ENCODE data around the gene IGF1.

IGF1 gene

GRCh38 chr12:102484017-102484416 lies 3.7 kb upstream of the IGF1 start:
- DNase-seq (ENCODE audit: low read depth), result no peak
- no peak for TF ChIP-seq CTCF (IDR thresholded peaks at IDR 0.05; ENCODE audit: insufficient read depth, low read depth, low read length, missing control alignments)
- no peak overlapping the region for H3K4me3 ChIP-seq (ENCODE audit: low read length)

- no peak for TF ChIP-seq CTCF (IDR thresholded peaks at IDR 0.05; ENCODE audit: insufficient read depth, low read depth, low read length, missing control alignments)
- no peak overlapping the region for H3K4me3 ChIP-seq (ENCODE audit: low read length)
- DNase-seq (ENCODE audit: low read depth), result no peak
These were observed 3.1 kb upstream of the IGF1 start for GRCh38 chr12:102483466-102483865.

- no peak overlapping the region for H3K4me3 ChIP-seq (ENCODE audit: low read length)
- DNase-seq (ENCODE audit: low read depth), result no peak
- no peak for TF ChIP-seq CTCF (IDR thresholded peaks at IDR 0.05; ENCODE audit: insufficient read depth, low read depth, low read length, missing control alignments)
These were observed 1.5 kb upstream of the IGF1 start for GRCh38 chr12:102481705-102482425.

- no peak for TF ChIP-seq CTCF (IDR thresholded peaks at IDR 0.05; ENCODE audit: insufficient read depth, low read depth, low read length, missing control alignments)
- DNase-seq (ENCODE audit: low read depth), result no peak
- H3K4me3 ChIP-seq (ENCODE audit: low read length), result no peak overlapping the region
These were observed 424 bp downstream of the IGF1 start for GRCh38 chr12:102479939-102480338.

- TF ChIP-seq CTCF (IDR thresholded peaks at IDR 0.05; ENCODE audit: insufficient read depth, low read depth, low read length, missing control alignments), result no peak
- H3K4me3 ChIP-seq (ENCODE audit: low read length), result no peak overlapping the region
- DNase-seq (ENCODE audit: low read depth), result peak; percentile 19
These were observed 1.1 kb downstream of the IGF1 start for GRCh38 chr12:102479099-102479885.

- TF ChIP-seq CTCF (IDR thresholded peaks at IDR 0.05; ENCODE audit: insufficient read depth, low read depth, low read length, missing control alignments), result no peak
- DNase-seq (ENCODE audit: low read depth), result no peak
- H3K4me3 ChIP-seq (ENCODE audit: low read length), result no peak overlapping the region
These were observed 1.8 kb downstream of the IGF1 start for GRCh38 chr12:102478405-102479098.

Measured in epithelial cell of esophagus (primary cell).